Measurements from ENCODE around the gene NRSN2. TPM values are rescaled to one million over a fixed set of nuclear protein-coding genes. Genes with fewer than 3 reads are reported as not detected.

Gene NRSN2
- total and polyA plus RNA-seq, 2 of the 4 experiments (the other 2 are of a cell fraction), result 9.9 to 101 TPM

GRCh38 chr20:316316-317068 lies 30.4 kb upstream of the NRSN2 start:
- Histone ChIP-seq H2AK5ac (ENCODE audit: low read depth, low read length) (peak overlapping the region; percentile 93), H2AFZ (replicated peaks; ENCODE audit: low read length, poor library complexity) (no peak overlapping the region), H3K79me1 (ENCODE audit: low read depth in 1 of 2, low read length in 2 of 2) (no peaks in the 10 kb centered on the region), H3K27ac (ENCODE audit: insufficient read depth, low read length) (peak overlapping the region; percentile 67; the same call in 1 of the 2 replicates), H2BK5ac (ENCODE audit: low read depth, low read length, poor library complexity, severe bottlenecking) (peak overlapping the region; percentile 98), H3K9ac (ENCODE audit: low read depth, low read length) (no peak overlapping the region), H3K4ac (ENCODE audit: low read depth, low read length) (peak overlapping the region; percentile 85), H3K18ac (ENCODE audit: low read depth, low read length) (peak overlapping the region; percentile 82), H2BK120ac (ENCODE audit: low read depth, low read length) (peak overlapping the region; percentile 76), H4K5ac (ENCODE audit: low read depth, low read length) (no peak overlapping the region), H3K4me2 (ENCODE audit: low read depth, low read length) (peak overlapping the region; percentile 52; the same call in 1 of the 2 replicates), H3K27me3 (ENCODE audit: control insufficient read depth, insufficient read depth, low read length) (no peaks in the 10 kb centered on the region), H4K91ac (ENCODE audit: insufficient read depth, low read depth, low read length) (peak overlapping the region; percentile 81), H3K14ac (replicated peaks; ENCODE audit: low read depth, low read length) (peak overlapping the region; percentile 63), H4K20me1 (ENCODE audit: insufficient read depth, low read length) (no peaks in the 10 kb centered on the region), H3K9me3 (ENCODE audit: control insufficient read depth, insufficient read depth, low read length) (peaks cover 2% of the 10 kb centered on the region; the same call in 1 of the 2 replicates), H2BK20ac (ENCODE audit: low read depth, low read length) (peak overlapping the region; percentile 83), H3K23ac (ENCODE audit: low read depth, low read length) (peak overlapping the region; percentile 13; the same call in 1 of the 2 replicates), H2AK9ac (replicated peaks; ENCODE audit: low read depth, low read length, poor library complexity) (no peak overlapping the region), H3K4me1 (ENCODE audit: control insufficient read depth, insufficient read depth, low read length) (peaks cover 11% of the 10 kb centered on the region), H2BK15ac (ENCODE audit: low read depth, low read length) (peak overlapping the region; percentile 98; the same call in 2 of the 3 replicates), H3K36me3 (ENCODE audit: control insufficient read depth, insufficient read depth, low read length) (no peaks in the 10 kb centered on the region), H3K56ac (ENCODE audit: extremely low read depth, insufficient read depth, low read length) (peak overlapping the region; percentile 29; the same call in 1 of the 2 replicates), H3K4me3 (ENCODE audit: insufficient read depth, low read depth, low read length) (no peak overlapping the region), H4K8ac (ENCODE audit: low read depth in 2 of 2, low read length in 2 of 2) (peak overlapping the region in 1 of 2 experiments; percentile 64; a peak in 2 of 4 replicates), H3K9me1 (ENCODE audit: insufficient read depth, low read length) (no peaks in the 10 kb centered on the region)
- intact Hi-C loops (cut with micrococcal nuclease) (no loop called here), dilution Hi-C loops (cut with HindIII; ENCODE audit: low sequenced_read_pairs, unreplicated experiment) (no loop called here), in situ Hi-C loops (cut with MboI; ENCODE audit: low sequenced_read_pairs) (no loop called here)
- WGBS, 2 experiments (ENCODE audit: extremely low coverage in 2 of 2, insufficient read length in 1 of 2), result no CpG with 5 or more reads among the region's 2 CpGs
- POLR2A ChIA-PET (ENCODE audit: unreplicated experiment), result interaction anchor here (0.6 kb wide), 1 partner anchor 14 kb away, joined by 3 read pairs; no protein-coding TSS in a partner anchor
- DNase-seq, result peak; percentile 88
- TF ChIP-seq POLR2A (IDR thresholded peaks at IDR 0.05; ENCODE audit: low read depth, low read length) (no peak), CTCF (conservative IDR thresholded peaks at IDR 0.05; ENCODE audit: low read depth, low read length) (no peak), ELK1 (IDR thresholded peaks at IDR 0.05; ENCODE audit: borderline replicate concordance, low read depth, low read length) (no peak), MXI1 (IDR thresholded peaks at IDR 0.05; ENCODE audit: borderline replicate concordance, low read depth, low read length) (no peak), BHLHE40 (IDR thresholded peaks at IDR 0.05; ENCODE audit: low read depth, low read length) (peak; percentile 47), RAD21 (IDR thresholded peaks at IDR 0.05; ENCODE audit: low read length) (no peak), MAFK (IDR thresholded peaks at IDR 0.05; ENCODE audit: low read depth, low read length) (peak; percentile 93), RCOR1 (IDR thresholded peaks at IDR 0.05; ENCODE audit: insufficient replicate concordance, low read length) (peak; percentile 49), MAZ (IDR thresholded peaks at IDR 0.05; ENCODE audit: borderline replicate concordance, low read depth, low read length) (no peak), CEBPB (IDR thresholded peaks at IDR 0.05; ENCODE audit: low read depth, low read length) (peak; percentile 97), FOS (IDR thresholded peaks at IDR 0.05; ENCODE audit: low read depth, low read length) (peak; percentile 64; the same call in 1 of the 2 replicates)
- peak; percentile 84 for ATAC-seq (ENCODE audit: low read depth)
- CTCF ChIA-PET, result no interaction called here
- no TSS peak for BruUV-seq (replicated peaks)

Measured in IMR-90 (cell line).